ENCODE results near the gene CDA.

DNA sequence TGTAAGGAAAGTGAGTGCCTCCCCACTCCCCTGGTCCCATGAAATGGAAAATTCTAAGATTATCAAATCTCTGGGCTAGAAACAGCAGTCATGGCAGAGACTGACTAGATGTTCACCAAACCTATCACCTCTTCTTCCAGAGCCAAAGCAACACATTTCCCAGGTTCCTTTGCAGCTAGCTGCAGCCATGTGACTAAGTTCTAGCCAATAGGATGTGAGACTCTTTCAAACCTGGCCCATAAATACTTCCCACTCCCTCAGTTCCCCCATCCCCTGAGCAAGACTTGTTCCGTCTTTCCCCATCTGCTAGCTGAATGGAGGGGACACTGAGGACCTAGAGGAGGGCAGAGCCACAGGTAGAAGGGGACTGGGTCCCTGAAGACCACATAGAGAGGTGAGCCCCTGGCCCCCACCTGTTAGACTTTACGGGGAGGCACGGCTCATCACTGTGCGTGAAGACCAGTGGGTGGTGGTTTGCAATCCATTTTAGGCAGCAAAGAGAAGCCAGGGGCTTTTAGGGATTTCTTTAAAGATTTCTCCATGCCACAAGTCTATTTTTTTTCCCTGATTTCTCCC is 19.3 kb upstream of the CDA start:
- TF ChIP-seq, protein P1, sequence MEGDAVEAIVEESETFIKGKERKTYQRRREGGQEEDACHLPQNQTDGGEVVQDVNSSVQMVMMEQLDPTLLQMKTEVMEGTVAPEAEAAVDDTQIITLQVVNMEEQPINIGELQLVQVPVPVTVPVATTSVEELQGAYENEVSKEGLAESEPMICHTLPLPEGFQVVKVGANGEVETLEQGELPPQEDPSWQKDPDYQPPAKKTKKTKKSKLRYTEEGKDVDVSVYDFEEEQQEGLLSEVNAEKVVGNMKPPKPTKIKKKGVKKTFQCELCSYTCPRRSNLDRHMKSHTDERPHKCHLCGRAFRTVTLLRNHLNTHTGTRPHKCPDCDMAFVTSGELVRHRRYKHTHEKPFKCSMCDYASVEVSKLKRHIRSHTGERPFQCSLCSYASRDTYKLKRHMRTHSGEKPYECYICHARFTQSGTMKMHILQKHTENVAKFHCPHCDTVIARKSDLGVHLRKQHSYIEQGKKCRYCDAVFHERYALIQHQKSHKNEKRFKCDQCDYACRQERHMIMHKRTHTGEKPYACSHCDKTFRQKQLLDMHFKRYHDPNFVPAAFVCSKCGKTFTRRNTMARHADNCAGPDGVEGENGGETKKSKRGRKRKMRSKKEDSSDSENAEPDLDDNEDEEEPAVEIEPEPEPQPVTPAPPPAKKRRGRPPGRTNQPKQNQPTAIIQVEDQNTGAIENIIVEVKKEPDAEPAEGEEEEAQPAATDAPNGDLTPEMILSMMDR (conservative IDR thresholded peaks at IDR 0.05; ENCODE audit: low read depth in 2 of 2) = no peak
- TF ChIP-seq, protein P2, sequence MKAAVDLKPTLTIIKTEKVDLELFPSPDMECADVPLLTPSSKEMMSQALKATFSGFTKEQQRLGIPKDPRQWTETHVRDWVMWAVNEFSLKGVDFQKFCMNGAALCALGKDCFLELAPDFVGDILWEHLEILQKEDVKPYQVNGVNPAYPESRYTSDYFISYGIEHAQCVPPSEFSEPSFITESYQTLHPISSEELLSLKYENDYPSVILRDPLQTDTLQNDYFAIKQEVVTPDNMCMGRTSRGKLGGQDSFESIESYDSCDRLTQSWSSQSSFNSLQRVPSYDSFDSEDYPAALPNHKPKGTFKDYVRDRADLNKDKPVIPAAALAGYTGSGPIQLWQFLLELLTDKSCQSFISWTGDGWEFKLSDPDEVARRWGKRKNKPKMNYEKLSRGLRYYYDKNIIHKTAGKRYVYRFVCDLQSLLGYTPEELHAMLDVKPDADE (IDR thresholded peaks at IDR 0.05) = no peak
- TF ChIP-seq EZH2 (IDR thresholded peaks at IDR 0.05; ENCODE audit: low read depth, unreplicated experiment) (no peak), EZH2phosphoT487 (IDR thresholded peaks at IDR 0.05; ENCODE audit: unreplicated experiment) (no peak), STAT1 (IDR thresholded peaks at IDR 0.05; ENCODE audit: unreplicated experiment) (no peak), CREB1 (CRISPR knock-in tag; IDR thresholded peaks at IDR 0.05; ENCODE audit: low read depth) (no peak), POLR2AphosphoS5 (IDR thresholded peaks at IDR 0.05; ENCODE audit: low read depth) (no peak), ZNF331 (CRISPR knock-in tag; IDR thresholded peaks at IDR 0.05; ENCODE audit: low read depth) (no peak), NANOG (IDR thresholded peaks at IDR 0.05; ENCODE audit: borderline replicate concordance) (no peak), JUNB (IDR thresholded peaks at IDR 0.05; ENCODE audit: unreplicated experiment) (no peak)
- TF ChIP-seq, protein P3, sequence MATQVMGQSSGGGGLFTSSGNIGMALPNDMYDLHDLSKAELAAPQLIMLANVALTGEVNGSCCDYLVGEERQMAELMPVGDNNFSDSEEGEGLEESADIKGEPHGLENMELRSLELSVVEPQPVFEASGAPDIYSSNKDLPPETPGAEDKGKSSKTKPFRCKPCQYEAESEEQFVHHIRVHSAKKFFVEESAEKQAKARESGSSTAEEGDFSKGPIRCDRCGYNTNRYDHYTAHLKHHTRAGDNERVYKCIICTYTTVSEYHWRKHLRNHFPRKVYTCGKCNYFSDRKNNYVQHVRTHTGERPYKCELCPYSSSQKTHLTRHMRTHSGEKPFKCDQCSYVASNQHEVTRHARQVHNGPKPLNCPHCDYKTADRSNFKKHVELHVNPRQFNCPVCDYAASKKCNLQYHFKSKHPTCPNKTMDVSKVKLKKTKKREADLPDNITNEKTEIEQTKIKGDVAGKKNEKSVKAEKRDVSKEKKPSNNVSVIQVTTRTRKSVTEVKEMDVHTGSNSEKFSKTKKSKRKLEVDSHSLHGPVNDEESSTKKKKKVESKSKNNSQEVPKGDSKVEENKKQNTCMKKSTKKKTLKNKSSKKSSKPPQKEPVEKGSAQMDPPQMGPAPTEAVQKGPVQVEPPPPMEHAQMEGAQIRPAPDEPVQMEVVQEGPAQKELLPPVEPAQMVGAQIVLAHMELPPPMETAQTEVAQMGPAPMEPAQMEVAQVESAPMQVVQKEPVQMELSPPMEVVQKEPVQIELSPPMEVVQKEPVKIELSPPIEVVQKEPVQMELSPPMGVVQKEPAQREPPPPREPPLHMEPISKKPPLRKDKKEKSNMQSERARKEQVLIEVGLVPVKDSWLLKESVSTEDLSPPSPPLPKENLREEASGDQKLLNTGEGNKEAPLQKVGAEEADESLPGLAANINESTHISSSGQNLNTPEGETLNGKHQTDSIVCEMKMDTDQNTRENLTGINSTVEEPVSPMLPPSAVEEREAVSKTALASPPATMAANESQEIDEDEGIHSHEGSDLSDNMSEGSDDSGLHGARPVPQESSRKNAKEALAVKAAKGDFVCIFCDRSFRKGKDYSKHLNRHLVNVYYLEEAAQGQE (IDR thresholded peaks at IDR 0.05; ENCODE audit: unreplicated experiment) = no peak
- TF ChIP-seq, protein P4, sequence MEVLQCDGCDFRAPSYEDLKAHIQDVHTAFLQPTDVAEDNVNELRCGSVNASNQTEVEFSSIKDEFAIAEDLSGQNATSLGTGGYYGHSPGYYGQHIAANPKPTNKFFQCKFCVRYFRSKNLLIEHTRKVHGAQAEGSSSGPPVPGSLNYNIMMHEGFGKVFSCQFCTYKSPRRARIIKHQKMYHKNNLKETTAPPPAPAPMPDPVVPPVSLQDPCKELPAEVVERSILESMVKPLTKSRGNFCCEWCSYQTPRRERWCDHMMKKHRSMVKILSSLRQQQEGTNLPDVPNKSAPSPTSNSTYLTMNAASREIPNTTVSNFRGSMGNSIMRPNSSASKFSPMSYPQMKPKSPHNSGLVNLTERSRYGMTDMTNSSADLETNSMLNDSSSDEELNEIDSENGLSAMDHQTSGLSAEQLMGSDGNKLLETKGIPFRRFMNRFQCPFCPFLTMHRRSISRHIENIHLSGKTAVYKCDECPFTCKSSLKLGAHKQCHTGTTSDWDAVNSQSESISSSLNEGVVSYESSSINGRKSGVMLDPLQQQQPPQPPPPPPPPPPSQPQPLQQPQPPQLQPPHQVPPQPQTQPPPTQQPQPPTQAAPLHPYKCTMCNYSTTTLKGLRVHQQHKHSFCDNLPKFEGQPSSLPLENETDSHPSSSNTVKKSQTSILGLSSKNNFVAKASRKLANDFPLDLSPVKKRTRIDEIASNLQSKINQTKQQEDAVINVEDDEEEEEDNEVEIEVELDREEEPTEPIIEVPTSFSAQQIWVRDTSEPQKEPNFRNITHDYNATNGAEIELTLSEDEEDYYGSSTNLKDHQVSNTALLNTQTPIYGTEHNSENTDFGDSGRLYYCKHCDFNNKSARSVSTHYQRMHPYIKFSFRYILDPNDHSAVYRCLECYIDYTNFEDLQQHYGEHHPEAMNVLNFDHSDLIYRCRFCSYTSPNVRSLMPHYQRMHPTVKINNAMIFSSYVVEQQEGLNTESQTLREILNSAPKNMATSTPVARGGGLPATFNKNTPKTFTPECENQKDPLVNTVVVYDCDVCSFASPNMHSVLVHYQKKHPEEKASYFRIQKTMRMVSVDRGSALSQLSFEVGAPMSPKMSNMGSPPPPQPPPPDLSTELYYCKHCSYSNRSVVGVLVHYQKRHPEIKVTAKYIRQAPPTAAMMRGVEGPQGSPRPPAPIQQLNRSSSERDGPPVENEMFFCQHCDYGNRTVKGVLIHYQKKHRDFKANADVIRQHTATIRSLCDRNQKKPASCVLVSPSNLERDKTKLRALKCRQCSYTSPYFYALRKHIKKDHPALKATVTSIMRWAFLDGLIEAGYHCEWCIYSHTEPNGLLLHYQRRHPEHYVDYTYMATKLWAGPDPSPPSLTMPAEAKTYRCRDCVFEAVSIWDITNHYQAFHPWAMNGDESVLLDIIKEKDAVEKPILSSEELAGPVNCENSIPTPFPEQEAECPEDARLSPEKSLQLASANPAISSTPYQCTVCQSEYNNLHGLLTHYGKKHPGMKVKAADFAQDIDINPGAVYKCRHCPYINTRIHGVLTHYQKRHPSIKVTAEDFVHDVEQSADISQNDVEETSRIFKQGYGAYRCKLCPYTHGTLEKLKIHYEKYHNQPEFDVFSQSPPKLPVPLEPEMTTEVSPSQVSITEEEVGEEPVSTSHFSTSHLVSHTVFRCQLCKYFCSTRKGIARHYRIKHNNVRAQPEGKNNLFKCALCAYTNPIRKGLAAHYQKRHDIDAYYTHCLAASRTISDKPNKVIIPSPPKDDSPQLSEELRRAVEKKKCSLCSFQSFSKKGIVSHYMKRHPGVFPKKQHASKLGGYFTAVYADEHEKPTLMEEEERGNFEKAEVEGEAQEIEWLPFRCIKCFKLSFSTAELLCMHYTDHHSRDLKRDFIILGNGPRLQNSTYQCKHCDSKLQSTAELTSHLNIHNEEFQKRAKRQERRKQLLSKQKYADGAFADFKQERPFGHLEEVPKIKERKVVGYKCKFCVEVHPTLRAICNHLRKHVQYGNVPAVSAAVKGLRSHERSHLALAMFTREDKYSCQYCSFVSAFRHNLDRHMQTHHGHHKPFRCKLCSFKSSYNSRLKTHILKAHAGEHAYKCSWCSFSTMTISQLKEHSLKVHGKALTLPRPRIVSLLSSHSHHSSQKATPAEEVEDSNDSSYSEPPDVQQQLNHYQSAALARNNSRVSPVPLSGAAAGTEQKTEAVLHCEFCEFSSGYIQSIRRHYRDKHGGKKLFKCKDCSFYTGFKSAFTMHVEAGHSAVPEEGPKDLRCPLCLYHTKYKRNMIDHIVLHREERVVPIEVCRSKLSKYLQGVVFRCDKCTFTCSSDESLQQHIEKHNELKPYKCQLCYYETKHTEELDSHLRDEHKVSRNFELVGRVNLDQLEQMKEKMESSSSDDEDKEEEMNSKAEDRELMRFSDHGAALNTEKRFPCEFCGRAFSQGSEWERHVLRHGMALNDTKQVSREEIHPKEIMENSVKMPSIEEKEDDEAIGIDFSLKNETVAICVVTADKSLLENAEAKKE (CRISPR knock-in tag; IDR thresholded peaks at IDR 0.05) = no peak

All from GM23338 (cell line).